HG03354 (cell line): ENCODE results near the gene MVB12B.

Experiments
- ATAC-seq: cut with Tn5 transposase; IDR thresholded peaks from one replicate; pipeline ENCODE4 v1.9.1; 2021; ENCODE audit warnings: mild to moderate bottlenecking; ENCODE audit not compliant: unreplicated experiment, poor library complexity, severe bottlenecking

The MVB12B gene

GRCh38 chr9:126301985-126302603 is 24.5 kb upstream of the MVB12B start:
- ATAC-seq: no peak

- no peak for ATAC-seq
These were observed 23.9 kb upstream of the MVB12B start for GRCh38 chr9:126302730-126303129.

GRCh38 chr9:126303488-126303887 is 23.1 kb upstream of the MVB12B start:
- no peak for ATAC-seq

GRCh38 chr9:126304207-126304970 is 22.2 kb upstream of the MVB12B start:
- no peak for ATAC-seq

GRCh38 chr9:126304971-126305320 is 21.7 kb upstream of the MVB12B start:
- ATAC-seq: no peak

GRCh38 chr9:126306071-126306647 is 20.5 kb upstream of the MVB12B start:
- no peak for ATAC-seq

- ATAC-seq: no peak
These were observed 19.1 kb upstream of the MVB12B start for GRCh38 chr9:126307322-126308061.

- no peak for ATAC-seq
These were observed 17.0 kb upstream of the MVB12B start for GRCh38 chr9:126309427-126310189.

- ATAC-seq: no peak
These were observed 13.8 kb upstream of the MVB12B start for GRCh38 chr9:126312584-126313551.

- ATAC-seq: no peak
These were observed 10.5 kb upstream of the MVB12B start for GRCh38 chr9:126316085-126316655.

GRCh38 chr9:126317513-126317912 is 9.1 kb upstream of the MVB12B start:
- no peak for ATAC-seq

GRCh38 chr9:126318858-126319257 is 7.8 kb upstream of the MVB12B start:
- ATAC-seq: no peak

GRCh38 chr9:126319671-126320070 is 7.0 kb upstream of the MVB12B start:
- no peak for ATAC-seq

GRCh38 chr9:126320158-126320922 is 6.3 kb upstream of the MVB12B start:
- ATAC-seq: no peak

GRCh38 chr9:126321742-126322141 is 4.9 kb upstream of the MVB12B start:
- ATAC-seq: no peak

GRCh38 chr9:126325821-126326220 is 808 bp upstream of the MVB12B start:
- ATAC-seq: no peak

GRCh38 chr9:126327006-126327713 is 531 bp downstream of the MVB12B start:
- ATAC-seq: no peak
